PC-9 (cell line): ENCODE results near the gene GALNT8. TPM values are rescaled to one million over a fixed set of nuclear protein-coding genes. Genes with fewer than 3 reads are reported as not detected.

ENCODE experiments used
- BruUV-seq: library from RNA; stranded (reverse); fragments of 400-500 nt; replicated peaks from 2 replicates; lab custom pipeline; 2021; lab: Mats Ljungman, UMichigan
- CTCF ChIA-PET: fragments of 300-600 bp; sonication (Branson Sonifier 250); formaldehyde crosslinking; loops from one replicate; lab custom pipeline; 2022; ENCODE audit warnings: antibody characterized with exemption; lab: Charles Lee
- POLR2A ChIA-PET: fragments of 300-600 bp; sonication (Branson Sonifier 250); formaldehyde crosslinking; loops from one replicate; lab custom pipeline; 2022; ENCODE audit warnings: antibody characterized with exemption; ENCODE audit not compliant: unreplicated experiment; lab: Charles Lee
- DNase-seq, 2 experiments: peaks; one replicate each; pipeline versions ENCODE4 v3.0.0 to v3.0.0-alpha.2; 2015 to 2022; ENCODE audit warnings: mixed read lengths in 1 of 2
- H2AFZ ChIP-seq: fragments of 200-600 bp; sonication (generic); 2 replicates; pipeline ENCODE4 v1.8.1; 2017; ENCODE audit warnings: antibody characterized with exemption
- H3F3A ChIP-seq: fragments of 200-600 bp; sonication (generic); 2 replicates; pipeline ENCODE4 v1.8.1; 2017; ENCODE audit warnings: antibody characterized with exemption, mild to moderate bottlenecking, low read depth; ENCODE audit not compliant: insufficient read depth
- H3K27ac ChIP-seq: fragments of 200-600 bp; sonication (generic); 2 replicates; pipeline ENCODE4 v1.6.1; 2016; ENCODE audit warnings: mixed run types
- H3K27me3 ChIP-seq: fragments of 200-600 bp; sonication (generic); 2 replicates; pipeline ENCODE4 v1.6.1; 2016; ENCODE audit warnings: low read depth, mixed run types; ENCODE audit not compliant: insufficient read depth
- H3K36me3 ChIP-seq: fragments of 200-600 bp; sonication (generic); 2 replicates; pipeline ENCODE4 v1.6.1; 2016; ENCODE audit warnings: low read depth, mixed run types
- H3K4me1 ChIP-seq: fragments of 200-600 bp; sonication (generic); replicated peaks from 2 replicates; pipeline ENCODE4 v1.6.1; 2016; ENCODE audit warnings: mixed run types; ENCODE audit not compliant: insufficient read depth
- H3K4me2 ChIP-seq: fragments of 200-600 bp; sonication (generic); 2 replicates; pipeline ENCODE4 v1.6.1; 2017; ENCODE audit warnings: mixed run types
- H3K4me3 ChIP-seq: fragments of 200-600 bp; sonication (generic); 2 replicates; pipeline ENCODE4 v1.6.1; 2016; ENCODE audit warnings: mixed run types
- H3K79me2 ChIP-seq: fragments of 200-600 bp; sonication (generic); 2 replicates; pipeline ENCODE4 v1.6.1; 2017; ENCODE audit warnings: low read depth, mixed run types
- H3K9me2 ChIP-seq: fragments of 200-600 bp; sonication (generic); 2 replicates; pipeline ENCODE4 v1.8.1; 2017; ENCODE audit warnings: mild to moderate bottlenecking; ENCODE audit not compliant: insufficient read depth
- H3K9me3 ChIP-seq: fragments of 200-600 bp; sonication (generic); 2 replicates; pipeline ENCODE4 v1.8.1; 2016; ENCODE audit warnings: low read depth; ENCODE audit not compliant: insufficient read depth
- H4K20me1 ChIP-seq: fragments of 200-600 bp; sonication (generic); 2 replicates; pipeline ENCODE4 v1.8.1; 2017; ENCODE audit not compliant: insufficient read depth
- CTCF ChIP-seq: fragments of 200-600 bp; sonication (generic); conservative IDR thresholded peaks from 2 replicates; pipeline ENCODE4 v1.6.1; 2017; ENCODE audit warnings: mixed run types, antibody characterized with exemption, mild to moderate bottlenecking, moderate library complexity
- EZH2 ChIP-seq: fragments of 200-600 bp; sonication (generic); IDR thresholded peaks from 2 replicates; pipeline ENCODE4 v1.8.0; 2017; ENCODE audit warnings: antibody characterized with exemption, low read depth
- intact Hi-C: fragments of 100-400 bp; cut with micrococcal nuclease; formaldehyde crosslinking; loops from one replicate; pipeline ENCODE4 v1.10.0; 2022; ENCODE audit not compliant: unreplicated experiment
- total RNA-seq: library from RNA; stranded (reverse); gene quantifications from 2 replicates; pipeline ENCODE4 v1.2.3, GENCODE V29; 2021

Gene GALNT8
- total RNA-seq, 1 experiment from 2014 or later = not detected

GRCh38 chr12:4787965-4788364 is 67.8 kb downstream of the GALNT8 start:
- no peaks in the 10 kb centered on the region for H3K79me2 ChIP-seq
- H3K9me2 ChIP-seq = no peaks in the 10 kb centered on the region
- H3K27ac ChIP-seq = no peak overlapping the region
- no peaks in the 10 kb centered on the region for H3F3A ChIP-seq
- DNase-seq = no peak
- H2AFZ ChIP-seq = no peak overlapping the region
- no peaks in the 10 kb centered on the region for H3K36me3 ChIP-seq
- POLR2A ChIA-PET = no interaction called here
- no peaks in the 10 kb centered on the region for H4K20me1 ChIP-seq
- H3K9me3 ChIP-seq = no peaks in the 10 kb centered on the region; the same call in 1 of the 2 replicates
- intact Hi-C loops = no loop called here
- CTCF ChIA-PET = no interaction called here
- H3K4me3 ChIP-seq = no peak overlapping the region
- TF ChIP-seq EZH2 (no peak), CTCF (no peak)
- H3K4me2 ChIP-seq = no peak overlapping the region
- H3K27me3 ChIP-seq = peaks cover 64% of the 10 kb centered on the region
- no peaks in the 10 kb centered on the region for H3K4me1 ChIP-seq
- no TSS peak for BruUV-seq

DNA sequence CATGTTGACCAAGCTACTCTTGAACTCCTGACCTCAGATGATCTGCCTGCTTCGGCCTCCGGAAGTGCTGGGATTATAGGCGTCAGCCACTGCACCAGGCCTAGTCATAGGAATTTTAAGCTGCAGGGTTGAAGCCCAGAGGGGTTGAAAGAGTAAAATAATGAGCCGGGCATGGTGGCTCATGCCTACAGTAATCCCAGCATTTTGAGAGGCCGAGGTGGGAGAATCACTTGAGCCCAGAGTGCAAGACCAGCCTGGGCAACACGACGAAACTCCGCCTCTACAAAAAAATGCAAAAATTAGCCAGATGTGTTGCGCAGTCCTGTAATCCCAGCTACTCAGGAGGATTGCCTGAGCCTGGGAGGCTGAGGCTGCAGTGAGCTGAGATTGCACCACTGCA is 69.6 kb downstream of the GALNT8 start:
- CTCF ChIA-PET = no interaction called here

GRCh38 chr12:4791497-4791896 is 71.3 kb downstream of the GALNT8 start:
- Histone ChIP-seq H3K4me2 (no peak overlapping the region), H3K27ac (no peak overlapping the region), H3F3A (no peaks in the 10 kb centered on the region), H2AFZ (no peak overlapping the region), H3K9me3 (no peaks in the 10 kb centered on the region), H3K4me3 (no peak overlapping the region), H3K9me2 (0 out of 2 replicates have a peak, but pooled peaks cover 3% of the 10 kb centered on the region), H4K20me1 (no peaks in the 10 kb centered on the region), H3K36me3 (no peaks in the 10 kb centered on the region), H3K4me1 (no peaks in the 10 kb centered on the region), H3K79me2 (no peaks in the 10 kb centered on the region), H3K27me3 (peaks cover 61% of the 10 kb centered on the region)
- POLR2A ChIA-PET = no interaction called here
- intact Hi-C loops = no loop called here
- CTCF ChIA-PET = no interaction called here
- DNase-seq = no peak
- no peak for TF ChIP-seq EZH2
- no peak for TF ChIP-seq CTCF
- BruUV-seq = no TSS peak

More for the DNA sequence above, 69.6 kb downstream of the GALNT8 start:
- POLR2A ChIA-PET = no interaction called here
- H3F3A ChIP-seq = no peaks in the 10 kb centered on the region
- no peaks in the 10 kb centered on the region for H3K4me1 ChIP-seq
- H4K20me1 ChIP-seq = no peaks in the 10 kb centered on the region
- peaks cover 63% of the 10 kb centered on the region for H3K27me3 ChIP-seq
- no peak overlapping the region for H2AFZ ChIP-seq
- BruUV-seq = no TSS peak
- no peak overlapping the region for H3K4me2 ChIP-seq
- H3K9me2 ChIP-seq = 0 out of 2 replicates have a peak, but pooled peaks cover 3% of the 10 kb centered on the region
- no peak overlapping the region for H3K27ac ChIP-seq
- DNase-seq = no peak
- H3K4me3 ChIP-seq = no peak overlapping the region
- TF ChIP-seq EZH2 = no peak
- no peak for TF ChIP-seq CTCF
- intact Hi-C loops = no loop called here
- H3K36me3 ChIP-seq = no peaks in the 10 kb centered on the region
- H3K79me2 ChIP-seq = no peaks in the 10 kb centered on the region
- H3K9me3 ChIP-seq = no peaks in the 10 kb centered on the region; the same call in 1 of the 2 replicates
